GM10266 (cell line): ENCODE results near the gene LSP1.

Experiments
- DNase-seq: peaks from one replicate; pipeline ENCODE4 v3.0.0; 2012; ENCODE audit errors: extremely low spot score
- TF ChIP-seq, protein P1 (sequence below): IDR thresholded peaks from 2 replicates; pipeline ENCODE4 v1.5.1; 2012; ENCODE audit warnings: mild to moderate bottlenecking, low read depth; ENCODE audit not compliant: control insufficient read depth, insufficient read depth; ENCODE audit errors: missing control alignments

The LSP1 gene

DNA sequence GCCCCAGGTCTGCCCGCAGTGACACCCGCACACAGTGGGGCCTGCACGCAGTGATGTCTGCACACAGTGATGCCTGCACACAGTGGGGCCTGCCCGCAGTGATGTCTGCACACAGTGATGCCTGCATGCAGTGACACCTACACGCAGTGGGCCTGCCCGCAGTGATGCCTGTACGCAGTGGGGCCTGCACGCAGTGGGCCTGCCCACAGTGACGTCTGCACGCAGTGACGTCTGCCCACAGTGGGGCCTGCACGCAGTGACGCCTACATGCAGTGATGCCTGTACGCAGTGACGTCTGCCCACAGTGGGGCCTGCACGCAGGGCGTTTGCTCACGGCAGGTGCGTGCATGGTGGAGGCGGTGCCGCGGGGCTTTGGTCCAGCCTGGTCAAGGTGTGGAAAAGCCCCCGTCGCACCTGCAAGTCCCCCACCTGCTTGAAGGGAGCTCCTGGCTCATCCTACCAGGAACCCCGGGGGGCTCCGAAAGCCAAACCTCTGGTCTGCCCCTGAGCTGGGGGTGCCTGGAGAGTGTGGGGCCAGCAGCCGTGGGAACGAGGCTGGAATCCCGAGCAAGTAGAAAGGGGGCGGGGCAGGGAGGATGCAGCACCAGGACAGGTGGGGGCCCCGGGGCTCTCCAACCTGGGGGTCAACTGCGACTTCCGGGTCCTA lies 27.0 kb upstream of the LSP1 start:
- TF ChIP-seq, protein P1, sequence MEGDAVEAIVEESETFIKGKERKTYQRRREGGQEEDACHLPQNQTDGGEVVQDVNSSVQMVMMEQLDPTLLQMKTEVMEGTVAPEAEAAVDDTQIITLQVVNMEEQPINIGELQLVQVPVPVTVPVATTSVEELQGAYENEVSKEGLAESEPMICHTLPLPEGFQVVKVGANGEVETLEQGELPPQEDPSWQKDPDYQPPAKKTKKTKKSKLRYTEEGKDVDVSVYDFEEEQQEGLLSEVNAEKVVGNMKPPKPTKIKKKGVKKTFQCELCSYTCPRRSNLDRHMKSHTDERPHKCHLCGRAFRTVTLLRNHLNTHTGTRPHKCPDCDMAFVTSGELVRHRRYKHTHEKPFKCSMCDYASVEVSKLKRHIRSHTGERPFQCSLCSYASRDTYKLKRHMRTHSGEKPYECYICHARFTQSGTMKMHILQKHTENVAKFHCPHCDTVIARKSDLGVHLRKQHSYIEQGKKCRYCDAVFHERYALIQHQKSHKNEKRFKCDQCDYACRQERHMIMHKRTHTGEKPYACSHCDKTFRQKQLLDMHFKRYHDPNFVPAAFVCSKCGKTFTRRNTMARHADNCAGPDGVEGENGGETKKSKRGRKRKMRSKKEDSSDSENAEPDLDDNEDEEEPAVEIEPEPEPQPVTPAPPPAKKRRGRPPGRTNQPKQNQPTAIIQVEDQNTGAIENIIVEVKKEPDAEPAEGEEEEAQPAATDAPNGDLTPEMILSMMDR = no peak
- DNase-seq = no peak

DNA sequence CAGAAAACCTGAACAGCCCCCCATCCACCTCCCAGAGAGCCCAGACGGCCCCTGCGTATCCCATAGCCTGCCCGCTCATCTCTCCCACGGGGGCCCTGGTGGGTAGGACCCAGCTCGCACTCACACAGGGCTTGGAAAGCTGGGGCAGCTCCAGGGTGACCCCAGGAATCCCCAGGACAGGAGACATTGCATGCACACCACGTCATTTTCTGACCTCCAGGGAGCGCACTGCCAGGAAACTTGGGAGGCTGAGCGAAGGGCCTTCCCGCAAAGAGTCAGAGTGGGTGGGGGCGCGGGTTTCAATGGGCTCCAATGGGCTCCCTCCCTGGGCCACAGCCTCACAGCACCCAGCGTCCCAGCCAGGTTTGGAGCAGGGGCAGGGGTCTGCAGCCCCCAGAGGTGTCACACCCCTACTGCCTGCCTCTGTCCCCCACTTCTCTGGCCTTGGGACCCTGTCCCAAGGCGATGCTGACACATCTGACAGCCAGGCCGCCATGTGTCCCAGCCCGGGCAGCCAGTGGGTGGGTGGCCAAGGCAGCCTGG lies 26.3 kb upstream of the LSP1 start:
- no peak for DNase-seq
- TF ChIP-seq, protein P1 = no peak

DNA sequence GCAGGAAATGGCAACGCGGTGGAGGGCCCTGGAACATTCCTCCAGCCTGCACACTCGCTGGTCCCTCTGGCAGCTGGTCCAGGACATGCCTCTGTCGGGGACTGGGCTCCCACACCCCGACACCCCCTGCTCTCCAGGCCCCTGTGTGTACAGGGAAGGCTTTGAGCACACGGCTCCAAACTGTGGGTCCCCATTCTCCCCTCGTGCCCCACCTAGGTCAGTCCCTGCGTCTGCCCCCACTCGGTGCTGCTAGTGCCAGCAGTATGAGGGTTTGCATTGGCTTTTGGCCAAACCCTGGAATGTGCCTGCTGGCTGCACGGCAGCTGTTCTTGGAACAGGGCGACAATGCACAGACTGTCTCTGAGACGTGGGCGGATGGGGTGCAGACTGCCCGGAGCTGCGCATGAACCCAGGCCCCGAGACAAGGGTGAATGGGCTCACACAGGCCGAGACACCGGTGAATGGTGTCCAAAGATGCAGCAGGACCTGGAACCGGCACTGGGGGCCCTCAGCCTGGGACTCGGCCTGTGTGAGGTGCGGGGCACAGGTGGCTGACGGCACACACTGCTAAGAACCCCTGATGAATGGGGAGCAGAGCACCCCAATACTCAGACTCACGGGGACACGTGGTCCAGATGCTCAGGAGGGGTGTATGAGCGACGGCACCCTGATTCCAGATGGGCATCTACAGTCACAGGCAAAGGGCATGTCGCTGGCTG lies 25.6 kb upstream of the LSP1 start:
- TF ChIP-seq, protein P1 = no peak
- DNase-seq = no peak

DNA sequence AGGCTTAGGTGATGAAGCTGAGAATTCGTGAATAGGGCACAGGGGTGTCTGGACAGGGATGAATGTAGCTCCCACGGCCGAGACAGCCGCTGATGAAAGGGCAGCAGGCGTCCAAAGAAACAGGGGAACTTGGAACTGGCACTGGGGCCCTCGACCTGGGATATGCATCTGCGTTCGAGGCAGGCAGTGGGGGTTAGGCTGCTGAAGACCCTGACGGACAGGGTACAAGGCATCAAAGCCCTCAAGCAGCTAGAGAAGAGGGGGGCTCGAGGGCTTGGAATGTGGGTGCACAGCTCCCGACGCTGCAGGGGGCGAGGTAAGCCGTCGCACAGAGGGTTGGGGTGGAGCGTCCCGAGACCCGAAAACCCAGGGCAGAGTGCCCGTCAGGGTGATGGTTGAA lies 25.0 kb upstream of the LSP1 start:
- no peak for DNase-seq
- TF ChIP-seq, protein P1 = no peak

DNA sequence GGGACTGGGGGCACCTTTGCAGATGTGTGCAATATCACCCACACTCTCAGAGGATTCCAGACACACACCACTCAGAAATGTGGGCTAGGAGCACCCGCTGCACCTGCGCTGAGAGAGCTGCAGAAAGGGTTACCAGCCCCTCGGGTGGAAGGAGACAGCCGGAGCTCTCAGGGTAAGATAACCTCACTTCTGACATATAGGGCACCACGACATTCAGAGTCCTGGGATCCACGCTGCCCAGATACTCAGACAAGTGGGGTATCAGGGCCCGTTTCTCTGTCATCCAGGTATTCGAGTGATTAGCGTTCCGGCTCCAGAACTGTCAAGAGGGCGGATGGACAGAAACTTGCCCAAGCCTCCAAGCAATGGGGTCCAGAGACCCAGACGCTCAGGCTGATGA lies 24.3 kb upstream of the LSP1 start:
- TF ChIP-seq, protein P1 = no peak
- DNase-seq = no peak

DNA sequence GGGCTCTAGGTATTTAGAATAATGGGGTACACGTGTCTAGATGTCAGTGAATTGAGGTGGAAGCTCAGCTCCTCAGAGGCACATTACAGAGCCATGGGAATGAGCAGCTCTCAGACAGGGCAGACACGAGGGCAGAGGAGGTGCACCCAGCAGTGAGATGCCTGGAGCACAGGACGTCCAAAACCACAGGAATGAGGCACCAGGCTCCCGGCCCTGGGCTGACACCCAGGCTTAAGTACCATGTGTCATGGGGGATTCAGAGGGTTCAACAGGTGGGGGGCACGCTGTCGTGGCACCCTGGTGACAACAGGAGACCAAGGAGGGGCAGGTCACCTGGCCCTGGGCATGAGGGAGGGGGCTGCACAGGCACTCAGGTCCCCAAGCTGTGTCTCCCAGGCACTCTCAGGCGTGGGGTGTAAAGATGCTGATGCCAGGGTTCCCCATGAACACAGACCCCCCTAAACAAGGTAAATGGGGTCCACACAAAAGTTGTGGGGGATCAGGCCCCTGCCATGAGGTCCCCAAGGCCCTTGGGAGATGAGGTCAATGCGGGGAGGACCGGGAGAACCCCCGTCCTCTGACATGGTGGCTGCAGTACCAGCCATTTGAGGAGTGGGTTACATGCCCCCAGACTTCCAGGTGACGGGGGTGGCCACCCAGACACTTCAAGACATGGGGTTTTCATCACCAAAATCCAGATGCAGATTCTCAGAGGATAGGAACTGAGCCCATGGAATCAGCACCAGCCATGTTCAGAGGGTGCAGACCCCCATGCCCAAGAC lies 23.7 kb upstream of the LSP1 start:
- TF ChIP-seq, protein P1 = no peak
- DNase-seq = no peak

DNA sequence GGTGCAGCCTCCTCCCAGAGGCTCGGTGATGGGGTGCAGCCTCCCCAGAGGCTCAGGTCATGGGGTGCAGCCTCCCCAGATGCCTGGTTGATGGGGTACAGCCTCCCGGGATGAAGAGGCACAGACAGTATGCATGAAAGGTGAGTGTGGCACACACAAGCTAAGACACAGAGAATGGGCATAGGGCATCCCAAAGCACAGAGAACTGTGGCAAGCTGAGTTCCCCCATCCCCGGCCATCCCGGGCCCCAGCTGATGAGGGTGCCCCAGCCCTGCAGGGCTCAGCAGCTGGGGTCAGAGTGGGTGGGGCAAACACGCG lies 22.9 kb upstream of the LSP1 start:
- no peak for DNase-seq
- TF ChIP-seq, protein P1 = no peak
